A172 (cell line): ENCODE measurements around the gene PRAMEF25. TPM values are rescaled to one million over a fixed set of nuclear protein-coding genes. Genes with fewer than 3 reads are reported as not detected.
"Not testable (repeated sequence)": the region's sequence is repeated elsewhere in the genome, so short reads cannot be mapped to it uniquely, and the experiment has no call there.

Source experiments
- DNase-seq: peaks from one replicate; pipeline ENCODE4 v3.0.0-alpha.2; 2015; ENCODE audit warnings: low spot score
- total RNA-seq: library from RNA; depleted of rRNA; stranded (reverse); fragments of >200 nt; shearing (Covaris generic); gene quantifications from 2 replicates; pipeline ENCODE4 v1.2.3, GENCODE V29; 2014; rRNA removed

Gene PRAMEF25
- not detected in 2 replicates for total RNA-seq

- not testable (repeated sequence) for DNase-seq
Measured at GRCh38 chr1:13070474-13070873, at the start of gene PRAMEF25. Gene PRAMEF25, plus strand, starts transcription at chr1:13070774. Its CDS starts 2,920 bp downstream, at chr1:13073694.

GRCh38 chr1:13056475-13056874 lies 14.1 kb upstream of the PRAMEF25 start, which contains the start of gene PRAMEF27:
Gene PRAMEF27, minus strand, starts transcription at chr1:13056575. Its CDS starts 2,916 bp downstream, at chr1:13053659.
- DNase-seq, result not testable (repeated sequence)

- DNase-seq, result not testable (repeated sequence)
Measured at GRCh38 chr1:13116754-13117153, 46.2 kb downstream of the PRAMEF25 start, which contains the start of gene HNRNPCL2. Gene HNRNPCL2, minus strand, starts transcription at chr1:13116854. Its CDS starts 454 bp downstream, at chr1:13116400.

Other genes starting within 250 kb of the PRAMEF25 start
- not detected in 2 replicates for gene PRAMEF11, start 239.4 kb upstream of the PRAMEF25 start, total RNA-seq
- not detected in 2 replicates for gene HNRNPCL1, start 222.1 kb upstream of the PRAMEF25 start, total RNA-seq
- gene PRAMEF2, start 213.7 kb upstream of the PRAMEF25 start, total RNA-seq, result not detected in 2 replicates
- not detected in 2 replicates for gene PRAMEF4, start 184.6 kb upstream of the PRAMEF25 start, total RNA-seq
- not detected in 2 replicates for gene PRAMEF10, start 172.5 kb upstream of the PRAMEF25 start, total RNA-seq
- gene PRAMEF7, start 154.2 kb upstream of the PRAMEF25 start, total RNA-seq, result not detected in 2 replicates
- not detected in 2 replicates for gene PRAMEF6, start 123.2 kb upstream of the PRAMEF25 start, total RNA-seq
- not detected in 2 replicates for gene PRAMEF27, start 14.2 kb upstream of the PRAMEF25 start, total RNA-seq
- gene HNRNPCL3, start 10.0 kb upstream of the PRAMEF25 start, total RNA-seq, result not detected in 2 replicates
- gene HNRNPCL2, start 46.1 kb downstream of the PRAMEF25 start, total RNA-seq, result not detected in 2 replicates
- gene PRAMEF26, start 85.2 kb downstream of the PRAMEF25 start, total RNA-seq, result not detected in 2 replicates
- gene HNRNPCL4, start 94.9 kb downstream of the PRAMEF25 start, total RNA-seq, result not detected in 2 replicates
- gene PRAMEF9, start 101.1 kb downstream of the PRAMEF25 start, total RNA-seq, result not detected in 2 replicates
- not detected in 2 replicates for gene PRAMEF13, start 130.6 kb downstream of the PRAMEF25 start, total RNA-seq
- not detected in 2 replicates for gene PRAMEF18, start 155.4 kb downstream of the PRAMEF25 start, total RNA-seq
- not detected in 2 replicates for gene PRAMEF5, start 183.4 kb downstream of the PRAMEF25 start, total RNA-seq
- gene PRAMEF8, start 214.4 kb downstream of the PRAMEF25 start, total RNA-seq, result not detected in 2 replicates
- gene PRAMEF33, start 232.8 kb downstream of the PRAMEF25 start, total RNA-seq, result not detected in 2 replicates
- gene PRAMEF15, start 244.8 kb downstream of the PRAMEF25 start, total RNA-seq, result not detected in 2 replicates